Right lobe of liver (tissue), 4 donors: ENCODE measurements around the gene TMEM214.

Experiments used
- CTCF ChIP-seq, 4 donors: fragments of 200-600 bp in 3 of 4; fragments of 450-650 bp in 1 of 4; IDR thresholded peaks; one replicate each; pipeline versions ENCODE4 v1.5.1 to v1.8.0; 2016 to 2022; ENCODE audit warnings: antibody characterized with exemption in 4 of 4, mild to moderate bottlenecking in 2 of 4
- POLR2A ChIP-seq: fragments of 450-650 bp; IDR thresholded peaks from one replicate; pipeline ENCODE4 v1.6.1; 2017; ENCODE audit warnings: antibody characterized with exemption, mild to moderate bottlenecking
- donor health status: DM: no; HTN: no; CAD: no.
- donor health status: DM: no; HTN: no; CAD: no.
- donor health status: DM: no; HTN: yes; CAD: no.

DNA sequence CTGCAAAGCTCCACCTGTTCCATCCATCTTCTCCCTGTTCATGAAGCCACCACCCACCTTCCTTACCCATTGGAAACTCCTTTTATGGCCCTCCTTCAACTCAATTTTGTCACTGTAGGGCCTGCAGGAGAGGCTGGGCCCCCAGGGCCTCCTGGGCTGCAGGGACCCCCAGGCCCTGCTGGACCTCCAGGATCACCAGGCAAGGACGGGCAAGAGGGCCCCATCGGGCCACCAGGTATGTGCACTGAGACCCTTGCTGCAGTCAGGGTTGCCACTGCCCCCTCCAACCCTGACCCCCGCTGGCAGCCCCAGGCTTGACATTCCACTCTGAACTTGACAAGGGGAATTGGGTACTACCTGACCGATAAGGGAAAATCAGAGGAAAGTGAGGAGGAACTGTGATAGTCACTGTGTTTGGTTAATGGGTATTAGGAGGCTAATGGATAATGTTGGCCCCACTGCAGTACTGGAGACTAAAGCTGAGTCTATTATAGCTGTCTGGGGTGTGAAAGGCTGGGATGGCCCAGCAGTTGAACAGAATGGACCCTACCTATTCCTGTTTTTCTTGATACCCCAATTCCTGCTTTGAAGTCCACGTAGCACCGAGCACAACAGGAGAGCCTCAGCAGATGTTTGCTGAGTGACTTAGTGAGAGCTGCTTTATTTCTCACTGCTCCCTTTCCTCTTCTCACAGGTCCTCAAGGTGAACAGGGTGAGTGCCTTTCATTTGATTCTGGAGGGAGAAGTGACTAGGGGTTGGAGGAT, 51.7 kb downstream of the TMEM214 start:
- TF ChIP-seq CTCF (IDR thresholded peaks at IDR 0.05): no peak
- TF ChIP-seq POLR2A: no peak
